Choroid plexus epithelial cell (primary cell): ENCODE results near the gene SMC3.
"Not testable (repeated sequence)": the region's sequence is repeated elsewhere in the genome, so short reads cannot be mapped to it uniquely, and the experiment has no call there.

Source experiments
- DNase-seq: peaks from one replicate; pipeline ENCODE4 v3.0.0-alpha.2; 2010; ENCODE audit warnings: low read depth
- H3K4me3 ChIP-seq: 2 replicates; pipeline ENCODE4 v1.5.1; 2011; ENCODE audit warnings: low read depth, mild to moderate bottlenecking, control low read depth, low read length, moderate library complexity
- CTCF ChIP-seq: conservative IDR thresholded peaks from 2 replicates; pipeline ENCODE4 v1.5.1; 2011; ENCODE audit warnings: low read depth, mild to moderate bottlenecking, control low read depth, inconsistent platforms, low read length, moderate library complexity

Gene SMC3

GRCh38 chr10:110615057-110615747 lies 47.7 kb downstream of the SMC3 start:
- no peak overlapping the region for H3K4me3 ChIP-seq
- DNase-seq, result no peak
- TF ChIP-seq CTCF, result no peak

GRCh38 chr10:110616493-110617033 lies 49.1 kb downstream of the SMC3 start:
- no peak overlapping the region for H3K4me3 ChIP-seq
- no peak for TF ChIP-seq CTCF
- DNase-seq, result no peak

- DNase-seq, result no peak
- no peak for TF ChIP-seq CTCF
- no peak overlapping the region for H3K4me3 ChIP-seq
Observed at GRCh38 chr10:110617425-110618229, 50.1 kb downstream of the SMC3 start.

GRCh38 chr10:110618230-110618610 lies 50.7 kb downstream of the SMC3 start:
- DNase-seq, result no peak
- no peak overlapping the region for H3K4me3 ChIP-seq
- TF ChIP-seq CTCF, result no peak

GRCh38 chr10:110619514-110620397 lies 52.3 kb downstream of the SMC3 start:
- TF ChIP-seq CTCF, result no peak
- DNase-seq, result no peak
- no peak overlapping the region for H3K4me3 ChIP-seq

GRCh38 chr10:110620398-110620719 lies 52.9 kb downstream of the SMC3 start:
- H3K4me3 ChIP-seq, result no peak overlapping the region
- no peak for TF ChIP-seq CTCF
- no peak for DNase-seq

GRCh38 chr10:110623316-110623715 lies 55.8 kb downstream of the SMC3 start:
- not testable (repeated sequence) for DNase-seq, H3K4me3 ChIP-seq
